ENCODE measurements around the gene FLVCR1. TPM values are rescaled to one million over a fixed set of nuclear protein-coding genes. Genes with fewer than 3 reads are reported as not detected.

FLVCR1 gene
- 1.6 and 3.0 TPM in 2 replicates for total RNA-seq

DNA sequence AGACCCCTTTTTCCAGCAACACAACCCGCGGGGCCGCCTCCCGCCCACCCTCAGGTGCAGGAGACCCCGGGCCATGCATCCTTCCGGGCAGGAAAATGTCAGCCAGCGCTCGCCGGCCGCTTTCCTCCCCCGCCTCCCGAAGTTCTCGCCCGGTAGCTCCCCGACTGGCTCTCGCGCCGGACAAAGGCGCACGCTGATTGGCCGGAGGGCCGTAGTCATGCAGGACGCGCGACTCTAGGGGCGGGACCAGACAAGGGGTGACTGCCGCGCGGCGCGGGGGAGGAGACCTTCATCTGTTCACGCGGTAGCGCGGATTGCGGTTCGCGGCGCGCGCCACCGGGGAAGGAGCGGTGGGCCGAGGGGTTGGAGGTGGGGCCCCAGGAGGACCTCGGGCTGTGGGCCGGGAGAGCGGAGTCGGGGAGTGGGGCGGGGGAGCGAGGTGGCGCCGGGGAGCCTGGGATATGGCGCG, at the start of gene FLVCR1:
TSS of gene FLVCR1 (plus strand) at position 284 of the 469 bp plus-strand sequence. CDS start at position 462, 178 bp downstream.

GRCh38 chr1:212847549-212847948, 10.5 kb upstream of the FLVCR1 start, which contains the start of gene SPATA45:
TSS of gene SPATA45 (minus strand) at chr1:212847649. CDS start at chr1:212836149, 11,500 bp downstream.

Other genes with a start within 250 kb of the FLVCR1 start
- gene ATF3, start 249.5 kb upstream of the FLVCR1 start, total RNA-seq, result 0.62 and 2.4 TPM in 2 replicates
- gene BATF3, start 158.4 kb upstream of the FLVCR1 start, total RNA-seq, result not detected in 2 replicates
- gene NSL1, start 66.5 kb upstream of the FLVCR1 start, total RNA-seq, result 13.3 and 20.0 TPM in 2 replicates
- 8.0 and 9.8 TPM in 2 replicates for gene TATDN3, start 66.4 kb upstream of the FLVCR1 start, total RNA-seq
- gene SPATA45, start 10.6 kb upstream of the FLVCR1 start, total RNA-seq, result not detected in 2 replicates
- 0.54 and 0.56 TPM in 2 replicates for gene VASH2, start 92.3 kb downstream of the FLVCR1 start, total RNA-seq
- 32.4 and 35.3 TPM in 2 replicates for gene ANGEL2, start 157.6 kb downstream of the FLVCR1 start, total RNA-seq
- gene RPS6KC1, start 193.0 kb downstream of the FLVCR1 start, total RNA-seq, result 12.4 and 13.3 TPM in 2 replicates

Measured in cardiac ventricle fibroblast (primary cell).